Esophagus squamous epithelium (tissue), 4 donors: ENCODE results near the gene TRIM63.

ENCODE experiments used
- CTCF ChIP-seq, 6 experiments: fragments of 450-650 bp in 4 of 6; fragments of 200-600 bp in 2 of 6; sonication (generic) in 2 of 6; IDR thresholded peaks; one replicate each; pipeline ENCODE4 v1.5.1; 2016 to 2019; ENCODE audit warnings: antibody characterized with exemption in 6 of 6, mild to moderate bottlenecking in 4 of 6, moderate library complexity in 4 of 6
- POLR2A ChIP-seq, 4 donors: fragments of 450-650 bp; IDR thresholded peaks; one replicate each; pipeline ENCODE4 v1.6.1; 2017; ENCODE audit warnings: antibody characterized with exemption in 4 of 4, mild to moderate bottlenecking in 4 of 4, moderate library complexity in 3 of 4

- TF ChIP-seq CTCF (IDR thresholded peaks at IDR 0.05): no peak
- no peak for TF ChIP-seq POLR2A (IDR thresholded peaks at IDR 0.05)
Observed at GRCh38 chr1:26102119-26102518, 34.7 kb upstream of the TRIM63 start.
